CD14-positive monocyte (primary cell): ENCODE measurements around the gene RASL11B. TPM values are rescaled to one million over a fixed set of nuclear protein-coding genes. Genes with fewer than 3 reads are reported as not detected.

Experiments
- DNase-seq, 3 donors: peaks; one replicate each; pipeline ENCODE4 v3.0.0-alpha.2; 2011 to 2022
- H2AFZ ChIP-seq: 2 replicates; pipeline ENCODE4 v1.6.0; 2012; ENCODE audit warnings: mild to moderate bottlenecking, low read depth, low read length, inconsistent platforms; ENCODE audit not compliant: insufficient read depth, poor library complexity, severe bottlenecking
- H3K27ac ChIP-seq, 2 donors: 1 replicate in 1 of 2; 2 replicates in 1 of 2; pipeline ENCODE4 v1.5.1; 2012 to 2013; ENCODE audit warnings: low read length in 2 of 2, control low read depth in 1 of 2, inconsistent platforms in 1 of 2, low read depth in 1 of 2, mild to moderate bottlenecking in 1 of 2
- H3K27me3 ChIP-seq, 2 donors: one replicate each; pipeline versions ENCODE4 v1.6.0 to v1.6.1; 2011 to 2013; ENCODE audit warnings: low read length in 2 of 2; ENCODE audit not compliant: control insufficient read depth in 2 of 2, insufficient read depth in 2 of 2
- H3K36me3 ChIP-seq, 2 donors: replicated peaks in 1 of 2; 1 replicate in 1 of 2; 2 replicates in 1 of 2; pipeline versions ENCODE4 v1.5.1 to v1.6.1; 2012 to 2013; ENCODE audit warnings: low read length in 2 of 2, control low read depth in 1 of 2, inconsistent platforms in 1 of 2, mild to moderate bottlenecking in 1 of 2; ENCODE audit not compliant: insufficient read depth in 2 of 2, control insufficient read depth in 1 of 2
- H3K4me1 ChIP-seq, 2 donors: 1 replicate in 1 of 2; 2 replicates in 1 of 2; pipeline versions ENCODE4 v1.5.1 to v1.6.1; 2012 to 2013; ENCODE audit warnings: low read length in 2 of 2, control low read depth in 1 of 2, inconsistent platforms in 1 of 2, mild to moderate bottlenecking in 1 of 2, moderate library complexity in 1 of 2; ENCODE audit not compliant: insufficient read depth in 2 of 2, control insufficient read depth in 1 of 2
- H3K4me2 ChIP-seq: replicated peaks from 2 replicates; pipeline ENCODE3; 2012; ENCODE audit warnings: low read length, moderate library complexity, mild to moderate bottlenecking; ENCODE audit not compliant: poor library complexity, severe bottlenecking; ENCODE audit errors: extremely low read depth
- H3K4me3 ChIP-seq, 3 experiments: fragments of 200-600 bp in 1 of 3; sonication (generic) in 1 of 3; replicated peaks in 1 of 3; 1 replicate in 2 of 3; 2 replicates in 1 of 3; pipeline ENCODE4 v1.5.1; 2011 to 2013; ENCODE audit warnings: low read length in 3 of 3, mild to moderate bottlenecking in 3 of 3, control low read depth in 2 of 3, low read depth in 2 of 3, inconsistent platforms in 1 of 3, moderate library complexity in 1 of 3
- H3K79me2 ChIP-seq: 2 replicates; pipeline ENCODE4 v1.6.0; 2012; ENCODE audit warnings: mild to moderate bottlenecking, control low read depth, inconsistent platforms, low read length, moderate library complexity; ENCODE audit not compliant: insufficient read depth
- H3K9ac ChIP-seq: 2 replicates; pipeline ENCODE4 v1.6.0; 2017; ENCODE audit warnings: low read length, mild to moderate bottlenecking; ENCODE audit not compliant: insufficient read depth, poor library complexity, severe bottlenecking
- H3K9me3 ChIP-seq, 2 donors: replicated peaks in 1 of 2; 1 replicate in 1 of 2; 2 replicates in 1 of 2; pipeline versions ENCODE4 v1.5.1 to v1.6.1; 2012 to 2013; ENCODE audit warnings: low read length in 2 of 2, control low read depth in 1 of 2; ENCODE audit not compliant: control insufficient read depth in 1 of 2, insufficient read depth in 1 of 2
- H4K20me1 ChIP-seq: 2 replicates; pipeline ENCODE4 v1.6.0; 2012; ENCODE audit warnings: mild to moderate bottlenecking, low read length, control low read depth, moderate library complexity; ENCODE audit not compliant: insufficient read depth
- H3K27ac Mint-ChIP-seq, 7 donors: one replicate each; pipeline ENCODE4 v1.8.0; 2020; ENCODE audit warnings: mild to moderate bottlenecking in 7 of 7, mixed read lengths in 7 of 7, moderate library complexity in 6 of 7, inconsistent platforms in 2 of 7
- H3K27me3 Mint-ChIP-seq, 3 donors: one replicate each; pipeline ENCODE4 v1.8.0; 2021 to 2022; ENCODE audit warnings: low read depth in 3 of 3, mild to moderate bottlenecking in 3 of 3, mixed read lengths in 3 of 3, moderate library complexity in 3 of 3, inconsistent platforms in 1 of 3
- H3K36me3 Mint-ChIP-seq, 2 donors: one replicate each; pipeline ENCODE4 v1.8.0; 2020; ENCODE audit warnings: mixed read lengths in 2 of 2, inconsistent platforms in 1 of 2, mild to moderate bottlenecking in 1 of 2
- H3K4me1 Mint-ChIP-seq: one replicate; pipeline ENCODE4 v1.8.0; 2020; ENCODE audit warnings: mild to moderate bottlenecking, mixed read lengths
- H3K4me3 Mint-ChIP-seq, 2 donors: one replicate each; pipeline ENCODE4 v1.8.0; 2020; ENCODE audit warnings: mild to moderate bottlenecking in 2 of 2, mixed read lengths in 2 of 2, moderate library complexity in 1 of 2
- H3K9me3 Mint-ChIP-seq, 7 donors: one replicate each; pipeline ENCODE4 v1.8.0; 2020 to 2022; ENCODE audit warnings: mixed read lengths in 7 of 7, mild to moderate bottlenecking in 6 of 7, moderate library complexity in 6 of 7, inconsistent platforms in 2 of 7
- WGBS: methylation state at CpG from one replicate; pipeline ENCODE4 v1.1.5; 2013; ENCODE audit warnings: missing lambda C conversion rate; ENCODE audit not compliant: insufficient coverage; 5-methylcytosine and 5-hydroxymethylcytosine counted together
- intact Hi-C, 2 donors: fragments of 100-400 bp; cut with micrococcal nuclease; formaldehyde crosslinking; loops; one replicate each; pipeline versions ENCODE4 v1.15.0 to v1.15.1; 2023
- polyA plus RNA-seq, 3 donors: library from polyadenylated mRNA; depleted of rRNA in 1 of 3; unstranded in 2 of 3; stranded (reverse) in 1 of 3; fragments of 300-500 nt in 2 of 3; fragments of >200 nt in 1 of 3; fragmentation: Illumina TruSeq in 2 of 3; gene quantifications; 1 replicate in 2 of 3; 2 replicates in 1 of 3; pipeline ENCODE4 v1.2.3, GENCODE V29; 2012 to 2021
- TF ChIP-seq, protein P1 (sequence below): fragments of 200-600 bp; IDR thresholded peaks from one replicate; pipeline ENCODE4 v1.8.0; 2022; ENCODE audit warnings: antibody characterized with exemption, mild to moderate bottlenecking

RASL11B gene
- polyA plus RNA-seq, 3 donors, result not detected

DNA sequence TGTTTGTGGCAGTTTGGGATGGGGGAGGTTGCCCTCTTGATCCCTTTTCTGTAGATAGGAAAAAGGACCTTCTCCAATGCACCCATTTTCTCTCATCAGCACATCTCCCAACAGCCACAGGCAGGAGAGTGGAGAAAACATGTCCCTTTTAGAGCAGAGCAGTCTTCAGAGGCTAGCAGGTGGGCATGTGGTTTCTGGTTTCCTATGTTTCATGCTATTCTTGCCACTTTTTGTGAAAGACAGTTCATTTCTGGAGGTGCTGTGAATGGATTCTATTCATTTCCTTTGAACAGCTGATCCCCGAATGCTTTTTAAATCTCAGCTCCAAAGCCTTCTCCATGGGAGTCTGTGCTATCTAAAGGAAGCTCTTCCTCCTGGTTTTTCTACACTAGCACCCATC, 18.9 kb downstream of the RASL11B start:
- Histone ChIP-seq H3K9me3 (peaks cover 0 to under 1% of the 10 kb centered on the region in 2 donors), H2AFZ (no peak overlapping the region), H3K36me3 (no peaks in the 10 kb centered on the region), H3K9ac (no peak overlapping the region), H3K4me3 (no peak overlapping the region), H3K27ac (no peak overlapping the region), H3K4me2 (no peak overlapping the region), H4K20me1 (no peaks in the 10 kb centered on the region), H3K4me1 (no peaks in the 10 kb centered on the region), H3K27me3 (no peaks in the 10 kb centered on the region), H3K79me2 (no peaks in the 10 kb centered on the region)
- no peak overlapping the region for H3K27ac Mint-ChIP-seq
- H3K9me3 Mint-ChIP-seq, result peaks cover 0 to 4% (median under 1%) of the 10 kb centered on the region in 7 donors
- WGBS, result no CpG with 5 or more reads among the region's 1 CpG
- H3K27me3 Mint-ChIP-seq, result peaks cover 0 to 2% (median 0%) of the 10 kb centered on the region in 3 donors
- no peak overlapping the region for H3K4me3 Mint-ChIP-seq
- intact Hi-C loops, result no loop called here
- TF ChIP-seq, protein P1, sequence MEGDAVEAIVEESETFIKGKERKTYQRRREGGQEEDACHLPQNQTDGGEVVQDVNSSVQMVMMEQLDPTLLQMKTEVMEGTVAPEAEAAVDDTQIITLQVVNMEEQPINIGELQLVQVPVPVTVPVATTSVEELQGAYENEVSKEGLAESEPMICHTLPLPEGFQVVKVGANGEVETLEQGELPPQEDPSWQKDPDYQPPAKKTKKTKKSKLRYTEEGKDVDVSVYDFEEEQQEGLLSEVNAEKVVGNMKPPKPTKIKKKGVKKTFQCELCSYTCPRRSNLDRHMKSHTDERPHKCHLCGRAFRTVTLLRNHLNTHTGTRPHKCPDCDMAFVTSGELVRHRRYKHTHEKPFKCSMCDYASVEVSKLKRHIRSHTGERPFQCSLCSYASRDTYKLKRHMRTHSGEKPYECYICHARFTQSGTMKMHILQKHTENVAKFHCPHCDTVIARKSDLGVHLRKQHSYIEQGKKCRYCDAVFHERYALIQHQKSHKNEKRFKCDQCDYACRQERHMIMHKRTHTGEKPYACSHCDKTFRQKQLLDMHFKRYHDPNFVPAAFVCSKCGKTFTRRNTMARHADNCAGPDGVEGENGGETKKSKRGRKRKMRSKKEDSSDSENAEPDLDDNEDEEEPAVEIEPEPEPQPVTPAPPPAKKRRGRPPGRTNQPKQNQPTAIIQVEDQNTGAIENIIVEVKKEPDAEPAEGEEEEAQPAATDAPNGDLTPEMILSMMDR, result no peak
- H3K4me1 Mint-ChIP-seq, result peaks cover 8% of the 10 kb centered on the region
- H3K36me3 Mint-ChIP-seq, result peaks cover 4 to 19% of the 10 kb centered on the region in 2 donors
- DNase-seq, result no peak

DNA sequence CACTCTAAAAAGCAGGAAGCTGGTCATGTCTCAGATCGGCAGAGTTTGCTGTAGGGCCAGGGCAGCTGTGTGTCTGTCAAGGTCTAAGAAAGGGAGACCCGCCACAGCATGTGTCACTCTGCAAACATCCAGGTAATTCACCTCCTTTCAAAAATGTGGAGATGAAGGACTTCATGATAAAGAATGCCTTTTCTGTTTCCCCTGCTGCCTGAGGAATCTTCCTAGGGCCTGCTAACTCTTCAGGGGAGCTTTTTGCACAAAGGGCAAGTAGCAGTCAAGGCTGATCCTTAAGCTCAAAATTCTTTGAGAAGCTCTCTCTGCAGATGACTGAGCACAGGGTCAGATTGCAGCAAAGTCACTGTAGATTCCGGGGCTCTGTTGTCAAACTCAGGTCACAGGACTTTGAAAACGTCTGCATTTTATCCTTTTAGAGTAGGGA, 21.1 kb downstream of the RASL11B start:
- peaks cover 4 to 13% of the 10 kb centered on the region in 2 donors for H3K36me3 Mint-ChIP-seq
- no peak overlapping the region for H3K27ac ChIP-seq
- no peaks in the 10 kb centered on the region for H3K27me3 ChIP-seq

More for the DNA sequence above, 21.1 kb downstream of the RASL11B start:
- H3K9me3 ChIP-seq, result peaks cover 0 to 10% of the 10 kb centered on the region in 2 donors
- Mint-ChIP-seq H3K9me3 (peaks cover 0 to 9% (median 7%) of the 10 kb centered on the region in 7 donors), H3K27ac (no peak overlapping the region), H3K27me3 (peaks cover 0 to 2% (median 0%) of the 10 kb centered on the region in 3 donors), H3K4me1 (peaks cover 2% of the 10 kb centered on the region), H3K4me3 (no peak overlapping the region)
- no peak overlapping the region for H2AFZ ChIP-seq
- no peaks in the 10 kb centered on the region for H3K79me2 ChIP-seq
- DNase-seq, result no peak
- no peaks in the 10 kb centered on the region for H4K20me1 ChIP-seq
- TF ChIP-seq, protein P1, result no peak
- no peak overlapping the region for H3K4me3 ChIP-seq
- intact Hi-C loops, result no loop called here
- WGBS, result 100% methylated on average over 1 of the region's 4 CpGs
- H3K4me2 ChIP-seq, result no peak overlapping the region
- no peaks in the 10 kb centered on the region for H3K36me3 ChIP-seq
- H3K9ac ChIP-seq, result no peak overlapping the region
- H3K4me1 ChIP-seq, result no peaks in the 10 kb centered on the region
